ENCODE measurements around the gene TOP3A.

TOP3A gene

GRCh38 chr17:18230288-18231141 lies 84.3 kb downstream of the TOP3A start:
- DNase-seq (ENCODE audit: low read depth): no peak

DNA sequence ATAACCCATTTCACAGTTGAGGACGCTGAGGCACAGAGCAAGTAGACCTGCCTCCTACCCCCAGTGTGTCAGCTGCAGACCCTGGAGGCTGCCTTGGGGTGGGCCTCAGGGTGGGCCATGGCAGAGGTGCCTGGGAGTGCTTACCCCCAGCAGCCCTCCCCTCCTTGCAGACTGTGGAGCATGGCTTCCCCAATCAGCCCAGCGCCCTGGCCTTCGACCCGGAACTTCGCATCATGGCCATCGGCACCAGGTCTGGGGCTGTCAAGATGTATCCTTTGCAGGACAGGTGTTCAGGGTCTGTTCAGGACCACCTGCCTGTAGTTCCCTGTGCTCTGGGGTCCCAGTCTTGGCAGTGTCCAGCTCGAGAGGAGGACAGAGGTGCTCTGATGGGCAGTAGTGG lies 85.0 kb downstream of the TOP3A start:
- DNase-seq (ENCODE audit: low read depth): no peak

GRCh38 chr17:18229254-18229653 lies 85.5 kb downstream of the TOP3A start:
- no peak for DNase-seq (ENCODE audit: low read depth)

DNA sequence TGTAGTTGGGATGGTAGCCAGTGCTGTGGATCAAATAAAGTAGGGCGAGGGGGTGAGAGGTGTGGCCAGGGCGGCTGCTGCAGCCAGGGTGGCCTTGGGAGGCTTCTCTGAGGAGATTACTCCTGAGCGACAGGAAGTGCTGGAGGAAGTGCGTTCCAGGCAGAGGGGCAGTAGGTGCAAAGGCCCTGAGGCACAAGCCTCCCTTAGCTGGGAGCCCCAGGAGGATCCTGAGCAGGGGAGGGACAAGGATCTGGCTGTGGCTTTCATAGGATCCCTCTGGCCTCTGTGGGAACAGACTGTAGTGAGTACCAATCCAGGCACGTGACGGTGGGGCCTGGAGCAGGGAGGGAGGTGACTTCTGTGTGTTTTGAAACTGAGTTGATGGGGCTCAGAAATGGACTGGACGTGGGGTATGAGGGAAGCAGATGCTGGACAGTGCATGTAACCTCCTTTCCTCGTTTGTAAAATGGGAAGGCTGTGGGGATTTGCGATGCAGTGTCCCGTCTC lies 86.6 kb downstream of the TOP3A start:
- no peak for DNase-seq (ENCODE audit: low read depth)

- DNase-seq (ENCODE audit: low read depth): no peak
Observed at GRCh38 chr17:18227635-18228034, 87.2 kb downstream of the TOP3A start.

- no peak for DNase-seq (ENCODE audit: low read depth)
Observed at GRCh38 chr17:18226284-18226945, 88.4 kb downstream of the TOP3A start.

DNA sequence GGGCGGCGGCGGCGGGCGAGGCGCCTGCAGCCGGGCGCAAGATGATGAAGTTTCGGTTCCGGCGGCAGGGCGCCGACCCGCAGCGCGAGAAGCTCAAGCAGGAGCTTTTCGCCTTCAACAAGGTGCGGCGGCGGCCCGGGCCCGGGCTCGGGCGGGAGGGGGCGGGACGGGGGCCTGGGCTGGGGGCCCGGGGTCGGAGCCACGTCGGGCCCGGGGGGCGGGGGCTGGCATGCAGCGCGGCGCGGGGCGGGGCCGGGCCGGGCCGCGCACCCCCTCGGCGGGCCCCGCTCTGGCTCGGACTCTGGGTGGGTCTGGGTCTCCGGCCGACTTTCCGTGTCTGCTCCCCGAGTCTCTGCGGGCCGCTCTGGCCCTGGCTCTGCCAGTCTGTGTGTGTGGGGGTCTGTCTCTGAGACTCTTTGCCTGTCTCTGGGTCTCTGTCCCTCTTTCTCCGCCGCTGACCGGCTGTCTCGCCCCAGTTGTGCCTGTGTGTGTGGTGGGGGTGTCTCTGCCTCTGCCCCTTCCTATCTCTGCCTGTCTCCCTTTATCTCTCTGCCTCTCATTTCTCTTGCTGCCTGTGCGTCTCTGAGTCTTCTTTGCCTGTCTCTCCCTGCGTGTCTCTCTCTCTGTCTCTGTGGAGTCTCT lies 89.0 kb downstream of the TOP3A start:
- no peak for DNase-seq (ENCODE audit: low read depth)

- DNase-seq (ENCODE audit: low read depth): peak; percentile 89
Observed at GRCh38 chr17:18225121-18225641, 89.6 kb downstream of the TOP3A start, which contains the start of gene LLGL1. LLGL1 (plus strand) TSS chr17:18225635; CDS start chr17:18225683, 48 bp downstream.

DNA sequence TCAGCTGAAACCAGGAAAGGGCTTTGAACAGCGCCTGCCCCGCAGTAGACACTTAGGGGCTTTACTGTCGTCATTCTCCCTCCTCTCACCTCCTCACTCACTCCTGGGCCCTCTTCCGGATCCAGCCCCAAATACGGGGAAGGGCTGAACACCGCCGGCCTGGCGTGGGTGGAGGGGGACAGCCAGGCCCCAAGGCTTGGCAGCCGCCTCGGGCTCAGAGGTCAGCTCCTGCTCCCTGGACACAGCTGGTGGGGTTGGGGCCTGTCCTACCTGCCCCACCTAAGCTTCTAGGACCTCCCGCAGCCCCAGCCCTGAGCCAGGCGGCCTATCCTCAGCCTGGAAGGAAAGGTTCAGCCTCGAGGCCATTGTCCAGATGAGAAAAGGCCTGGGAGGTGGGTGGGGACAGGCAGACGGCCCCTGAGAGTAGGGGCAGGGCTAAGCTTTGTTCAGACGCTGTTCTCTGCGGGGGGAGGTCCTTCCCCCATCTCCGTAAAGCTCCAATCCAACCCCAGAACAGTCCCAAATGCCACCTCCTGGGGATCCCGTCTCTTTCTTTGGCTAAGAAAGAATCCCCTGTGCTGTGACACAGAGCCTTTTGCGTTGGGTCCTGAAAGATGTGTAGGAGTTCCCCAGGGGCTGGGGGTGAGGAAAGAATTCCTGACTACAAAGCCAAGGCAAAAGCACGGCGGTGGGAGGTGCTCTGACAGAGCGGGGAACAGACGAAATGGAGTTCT lies 90.2 kb downstream of the TOP3A start:
- no peak for DNase-seq (ENCODE audit: low read depth)

- DNase-seq (ENCODE audit: low read depth): no peak
Observed at GRCh38 chr17:18224053-18224386, 90.8 kb downstream of the TOP3A start.

All from GM04504 (cell line).